ENCODE measurements around the gene TNS1. TPM values are rescaled to one million over a fixed set of nuclear protein-coding genes. Genes with fewer than 3 reads are reported as not detected.
A peak's percentile ranks its signal among the peaks of the same experiment; 100 is the strongest.

The TNS1 gene
- total RNA-seq, 1 donor from 2014 or later, result 219 TPM

GRCh38 chr2:217795706-217796465, 206.9 kb downstream of the TNS1 start:
- Mint-ChIP-seq H3K4me3 (ENCODE audit: unreplicated experiment) (no peak overlapping the region), H3K36me3 (ENCODE audit: low read depth, unreplicated experiment) (peaks cover 15% of the 10 kb centered on the region), H3K27ac (ENCODE audit: unreplicated experiment) (peak overlapping the region; percentile 58), H3K4me1 (ENCODE audit: low read depth, unreplicated experiment) (peaks cover 35% of the 10 kb centered on the region), H3K9me3 (ENCODE audit: unreplicated experiment) (no peaks in the 10 kb centered on the region), H3K27me3 (ENCODE audit: low read depth, unreplicated experiment) (no peaks in the 10 kb centered on the region)
- Histone ChIP-seq H3K27me3 (ENCODE audit: insufficient read depth, low read length) (no peaks in the 10 kb centered on the region), H3K4me3 (ENCODE audit: insufficient read depth, low read depth, low read length) (no peak overlapping the region), H3K79me2 (ENCODE audit: insufficient read depth, low read length) (no peaks in the 10 kb centered on the region), H3K9ac (ENCODE audit: low read length) (no peak overlapping the region), H3K27ac (ENCODE audit: low read depth, low read length) (no peak overlapping the region), H3K9me3 (ENCODE audit: insufficient read depth, low read depth, low read length) (no peaks in the 10 kb centered on the region), H3K4me2 (ENCODE audit: low read length) (no peak overlapping the region), H4K20me1 (ENCODE audit: insufficient read depth, low read length) (peaks cover 35% of the 10 kb centered on the region), H3K36me3 (ENCODE audit: insufficient read depth, low read length) (peaks cover 13% of the 10 kb centered on the region), H3K4me1 (ENCODE audit: insufficient read depth, low read length) (peaks cover 14% of the 10 kb centered on the region), H2AFZ (ENCODE audit: low read depth, low read length) (no peak overlapping the region)
- DNase-seq (ENCODE audit: low read depth), result peak; percentile 35
- FAIRE-seq, result no peak
- no peak for TF ChIP-seq EZH2 (IDR thresholded peaks at IDR 0.05; ENCODE audit: insufficient read depth, low read length)
- TF ChIP-seq CTCF (IDR thresholded peaks at IDR 0.05; ENCODE audit: insufficient read depth, low read depth, low read length), result no peak

GRCh38 chr2:217795067-217795466, 207.7 kb downstream of the TNS1 start:
- Histone ChIP-seq H3K4me3 (ENCODE audit: insufficient read depth, low read depth, low read length) (no peak overlapping the region), H3K79me2 (ENCODE audit: insufficient read depth, low read length) (no peaks in the 10 kb centered on the region), H3K9me3 (ENCODE audit: insufficient read depth, low read depth, low read length) (no peaks in the 10 kb centered on the region), H3K9ac (ENCODE audit: low read length) (no peak overlapping the region), H3K36me3 (ENCODE audit: insufficient read depth, low read length) (peaks cover 11% of the 10 kb centered on the region), H3K27ac (ENCODE audit: low read depth, low read length) (no peak overlapping the region), H3K4me2 (ENCODE audit: low read length) (no peak overlapping the region), H4K20me1 (ENCODE audit: insufficient read depth, low read length) (peaks cover 34% of the 10 kb centered on the region), H3K27me3 (ENCODE audit: insufficient read depth, low read length) (no peaks in the 10 kb centered on the region), H3K4me1 (ENCODE audit: insufficient read depth, low read length) (peaks cover 22% of the 10 kb centered on the region), H2AFZ (ENCODE audit: low read depth, low read length) (no peak overlapping the region)
- Mint-ChIP-seq H3K36me3 (ENCODE audit: low read depth, unreplicated experiment) (peaks cover 9% of the 10 kb centered on the region), H3K4me3 (ENCODE audit: unreplicated experiment) (no peak overlapping the region), H3K4me1 (ENCODE audit: low read depth, unreplicated experiment) (peaks cover 42% of the 10 kb centered on the region), H3K9me3 (ENCODE audit: unreplicated experiment) (no peaks in the 10 kb centered on the region), H3K27ac (ENCODE audit: unreplicated experiment) (no peak overlapping the region), H3K27me3 (ENCODE audit: low read depth, unreplicated experiment) (no peaks in the 10 kb centered on the region)
- no peak for TF ChIP-seq EZH2 (IDR thresholded peaks at IDR 0.05; ENCODE audit: insufficient read depth, low read length)
- TF ChIP-seq CTCF (IDR thresholded peaks at IDR 0.05; ENCODE audit: insufficient read depth, low read depth, low read length), result no peak
- peak; percentile 56 for FAIRE-seq
- no peak for DNase-seq (ENCODE audit: low read depth)
